ENCODE results near the gene CPA4.

DNA sequence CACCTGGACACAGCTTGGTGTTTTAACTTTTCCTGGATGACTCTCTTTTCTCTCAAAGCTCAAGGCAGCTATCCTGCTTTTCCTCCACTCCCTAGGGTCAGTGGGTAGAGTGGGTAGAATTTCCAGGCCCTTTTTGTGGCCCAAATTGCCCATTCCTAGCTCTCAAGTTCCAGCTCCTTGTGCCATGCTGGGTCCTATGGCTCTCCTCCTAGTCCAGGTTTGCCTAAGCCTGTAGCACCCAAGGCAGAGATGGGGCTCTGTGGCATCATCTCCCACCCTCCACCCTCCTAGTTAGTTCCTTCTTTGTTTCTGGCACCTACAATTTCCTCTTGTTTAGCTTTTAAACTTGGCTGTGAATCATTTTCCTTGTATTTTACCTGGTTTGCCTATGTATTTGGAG, 9.7 kb downstream of the CPA4 start:
- TF ChIP-seq, protein P1, sequence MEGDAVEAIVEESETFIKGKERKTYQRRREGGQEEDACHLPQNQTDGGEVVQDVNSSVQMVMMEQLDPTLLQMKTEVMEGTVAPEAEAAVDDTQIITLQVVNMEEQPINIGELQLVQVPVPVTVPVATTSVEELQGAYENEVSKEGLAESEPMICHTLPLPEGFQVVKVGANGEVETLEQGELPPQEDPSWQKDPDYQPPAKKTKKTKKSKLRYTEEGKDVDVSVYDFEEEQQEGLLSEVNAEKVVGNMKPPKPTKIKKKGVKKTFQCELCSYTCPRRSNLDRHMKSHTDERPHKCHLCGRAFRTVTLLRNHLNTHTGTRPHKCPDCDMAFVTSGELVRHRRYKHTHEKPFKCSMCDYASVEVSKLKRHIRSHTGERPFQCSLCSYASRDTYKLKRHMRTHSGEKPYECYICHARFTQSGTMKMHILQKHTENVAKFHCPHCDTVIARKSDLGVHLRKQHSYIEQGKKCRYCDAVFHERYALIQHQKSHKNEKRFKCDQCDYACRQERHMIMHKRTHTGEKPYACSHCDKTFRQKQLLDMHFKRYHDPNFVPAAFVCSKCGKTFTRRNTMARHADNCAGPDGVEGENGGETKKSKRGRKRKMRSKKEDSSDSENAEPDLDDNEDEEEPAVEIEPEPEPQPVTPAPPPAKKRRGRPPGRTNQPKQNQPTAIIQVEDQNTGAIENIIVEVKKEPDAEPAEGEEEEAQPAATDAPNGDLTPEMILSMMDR (IDR thresholded peaks at IDR 0.05): no peak
- TF ChIP-seq EP300 (IDR thresholded peaks at IDR 0.05) (no peak), POLR2AphosphoS5 (IDR thresholded peaks at IDR 0.05) (no peak), POLR2A (IDR thresholded peaks at IDR 0.05) (no peak)
